ENCODE data around the gene SLC24A1. TPM values are rescaled to one million over a fixed set of nuclear protein-coding genes. Genes with fewer than 3 reads are reported as not detected.

SLC24A1 gene
- total RNA-seq, 1 donor from 2014 or later: 5.4 TPM

DNA sequence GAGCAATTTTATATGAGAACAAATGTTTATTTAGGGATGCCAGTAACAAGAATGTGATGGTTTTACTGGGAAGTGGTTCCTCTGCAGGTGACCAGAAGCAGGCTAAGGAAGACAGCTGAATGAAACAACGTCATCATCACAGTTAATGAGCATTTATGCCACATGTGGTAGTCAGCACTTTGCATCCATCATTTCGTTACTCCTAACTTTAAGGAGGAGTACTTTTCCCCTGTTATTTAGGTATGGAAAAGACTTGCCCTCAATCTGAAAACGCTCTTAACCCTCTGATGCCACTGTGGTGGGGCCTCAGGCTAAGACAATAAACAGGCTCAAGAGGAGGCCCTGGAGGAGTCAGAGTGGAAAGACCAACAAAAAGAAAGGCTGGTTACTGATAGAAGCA, 42.0 kb upstream of the SLC24A1 start:
- TF ChIP-seq, protein P1, sequence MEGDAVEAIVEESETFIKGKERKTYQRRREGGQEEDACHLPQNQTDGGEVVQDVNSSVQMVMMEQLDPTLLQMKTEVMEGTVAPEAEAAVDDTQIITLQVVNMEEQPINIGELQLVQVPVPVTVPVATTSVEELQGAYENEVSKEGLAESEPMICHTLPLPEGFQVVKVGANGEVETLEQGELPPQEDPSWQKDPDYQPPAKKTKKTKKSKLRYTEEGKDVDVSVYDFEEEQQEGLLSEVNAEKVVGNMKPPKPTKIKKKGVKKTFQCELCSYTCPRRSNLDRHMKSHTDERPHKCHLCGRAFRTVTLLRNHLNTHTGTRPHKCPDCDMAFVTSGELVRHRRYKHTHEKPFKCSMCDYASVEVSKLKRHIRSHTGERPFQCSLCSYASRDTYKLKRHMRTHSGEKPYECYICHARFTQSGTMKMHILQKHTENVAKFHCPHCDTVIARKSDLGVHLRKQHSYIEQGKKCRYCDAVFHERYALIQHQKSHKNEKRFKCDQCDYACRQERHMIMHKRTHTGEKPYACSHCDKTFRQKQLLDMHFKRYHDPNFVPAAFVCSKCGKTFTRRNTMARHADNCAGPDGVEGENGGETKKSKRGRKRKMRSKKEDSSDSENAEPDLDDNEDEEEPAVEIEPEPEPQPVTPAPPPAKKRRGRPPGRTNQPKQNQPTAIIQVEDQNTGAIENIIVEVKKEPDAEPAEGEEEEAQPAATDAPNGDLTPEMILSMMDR (conservative IDR thresholded peaks at IDR 0.05): no peak
- Mint-ChIP-seq H3K9me3 (no peaks in the 10 kb centered on the region), H3K27ac (ENCODE audit: unreplicated experiment) (no peak overlapping the region), H3K4me1 (peaks cover 47% of the 10 kb centered on the region), H3K4me3 (no peak overlapping the region), H3K36me3 (ENCODE audit: low read depth) (peaks cover 11% of the 10 kb centered on the region), H3K27me3 (ENCODE audit: low read depth) (no peaks in the 10 kb centered on the region)
- no peak for DNase-seq (ENCODE audit: low read depth, low spot score)

DNA sequence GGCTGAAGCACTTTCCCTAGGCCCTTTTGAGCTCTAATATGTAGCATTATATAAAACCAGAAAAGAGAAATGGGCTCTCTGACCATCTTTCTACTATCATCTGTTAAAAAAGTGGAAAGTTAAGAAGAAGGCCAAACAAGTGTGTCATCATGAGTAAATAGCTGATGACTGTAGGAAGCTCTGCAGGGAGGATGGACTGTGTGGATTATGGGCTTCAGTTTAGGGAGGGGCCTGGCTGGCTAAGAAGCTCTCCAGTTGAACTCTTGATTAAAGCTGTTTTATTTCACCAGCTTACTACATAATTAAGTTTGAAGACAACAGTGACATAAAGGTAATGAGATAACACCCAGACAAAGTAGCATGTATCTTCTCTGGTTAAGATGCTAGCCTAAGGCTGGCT, 41.5 kb upstream of the SLC24A1 start:
- DNase-seq (ENCODE audit: low read depth, low spot score): no peak
- H3K27me3 Mint-ChIP-seq (ENCODE audit: low read depth): no peaks in the 10 kb centered on the region
- no peaks in the 10 kb centered on the region for H3K9me3 Mint-ChIP-seq
- peaks cover 48% of the 10 kb centered on the region for H3K4me1 Mint-ChIP-seq
- H3K4me3 Mint-ChIP-seq: peak overlapping the region; percentile 11
- peak overlapping the region; percentile 4 for H3K27ac Mint-ChIP-seq (ENCODE audit: unreplicated experiment)
- TF ChIP-seq, protein P1 (conservative IDR thresholded peaks at IDR 0.05): no peak
- H3K36me3 Mint-ChIP-seq (ENCODE audit: low read depth): peaks cover 11% of the 10 kb centered on the region

DNA sequence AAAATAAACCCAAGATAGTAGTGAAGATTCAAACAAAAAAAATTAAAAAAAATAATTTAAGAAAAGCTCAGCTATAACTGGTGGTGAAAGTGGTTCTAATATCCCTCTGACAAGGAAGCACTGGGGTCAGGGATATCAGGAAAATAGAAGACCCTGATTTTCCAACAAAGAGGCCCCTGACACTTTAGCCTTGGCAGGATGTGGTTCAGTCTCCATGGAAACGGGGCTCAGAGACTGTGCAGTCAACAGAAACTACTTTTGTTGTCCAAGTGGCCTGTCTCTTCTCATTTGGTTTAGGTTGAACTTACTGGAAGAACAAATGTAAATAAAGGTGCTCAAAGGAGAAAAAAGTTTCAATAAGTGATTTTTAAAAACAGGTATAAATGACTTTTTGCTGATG, 38.0 kb upstream of the SLC24A1 start:
- peaks cover 69% of the 10 kb centered on the region for H3K4me1 Mint-ChIP-seq
- peak; percentile 33 for DNase-seq (ENCODE audit: low read depth, low spot score)
- H3K36me3 Mint-ChIP-seq (ENCODE audit: low read depth): peaks cover 16% of the 10 kb centered on the region

DNA sequence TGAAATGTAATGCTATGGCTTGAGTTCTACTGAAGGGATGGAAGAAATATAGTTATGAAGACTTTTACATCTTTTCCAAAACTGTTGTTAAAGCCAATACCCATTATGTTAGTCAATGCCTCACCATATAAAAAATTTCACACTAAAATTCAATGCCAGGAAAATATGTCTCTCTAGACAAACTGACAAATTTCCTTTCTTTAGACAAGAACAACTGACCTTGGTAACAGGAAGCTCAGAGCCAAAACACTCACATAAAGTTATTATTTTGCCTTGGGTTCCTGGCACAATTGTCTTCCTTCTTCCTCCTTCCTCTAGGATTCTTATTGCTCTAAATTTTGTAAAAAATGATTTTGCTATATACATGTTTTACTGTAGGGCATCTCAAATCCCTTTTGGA, 37.5 kb upstream of the SLC24A1 start:
- H3K27me3 Mint-ChIP-seq (ENCODE audit: low read depth): no peaks in the 10 kb centered on the region
- peaks cover 16% of the 10 kb centered on the region for H3K36me3 Mint-ChIP-seq (ENCODE audit: low read depth)
- H3K4me3 Mint-ChIP-seq: peak overlapping the region; percentile 74
- peaks cover 68% of the 10 kb centered on the region for H3K4me1 Mint-ChIP-seq
- TF ChIP-seq, protein P1 (conservative IDR thresholded peaks at IDR 0.05): no peak
- H3K9me3 Mint-ChIP-seq: no peaks in the 10 kb centered on the region
- peak overlapping the region; percentile 91 for H3K27ac Mint-ChIP-seq (ENCODE audit: unreplicated experiment)
- DNase-seq (ENCODE audit: low read depth, low spot score): no peak

More for the DNA sequence above, 38.0 kb upstream of the SLC24A1 start:
- Mint-ChIP-seq H3K4me3 (peak overlapping the region; percentile 74), H3K27me3 (ENCODE audit: low read depth) (no peaks in the 10 kb centered on the region), H3K27ac (ENCODE audit: unreplicated experiment) (peak overlapping the region; percentile 95), H3K9me3 (no peaks in the 10 kb centered on the region)
- TF ChIP-seq, protein P1 (conservative IDR thresholded peaks at IDR 0.05): no peak

DNA sequence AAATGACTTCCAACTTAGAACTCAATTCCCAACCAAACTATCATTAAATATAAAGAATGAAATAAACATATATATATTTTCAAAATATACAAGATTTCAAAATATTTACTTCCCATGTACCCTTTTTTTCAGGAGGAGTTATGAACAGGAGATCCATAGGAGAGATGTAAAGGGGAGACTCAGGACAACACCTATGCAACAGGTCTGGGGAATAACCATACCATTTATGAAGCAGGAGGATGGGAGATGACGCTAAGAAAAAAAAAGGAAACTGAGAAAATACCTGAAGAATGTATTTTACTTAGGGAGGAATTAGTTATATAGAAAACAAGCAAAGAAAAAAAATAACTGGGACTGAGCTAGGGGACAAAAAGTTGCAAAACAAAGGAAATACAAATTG, 34.6 kb upstream of the SLC24A1 start:
- Mint-ChIP-seq H3K4me1 (peaks cover 48% of the 10 kb centered on the region), H3K4me3 (no peak overlapping the region), H3K27ac (ENCODE audit: unreplicated experiment) (peak overlapping the region; percentile 90), H3K36me3 (ENCODE audit: low read depth) (peaks cover 27% of the 10 kb centered on the region), H3K27me3 (ENCODE audit: low read depth) (no peaks in the 10 kb centered on the region), H3K9me3 (no peaks in the 10 kb centered on the region)
- TF ChIP-seq, protein P1 (conservative IDR thresholded peaks at IDR 0.05): no peak
- DNase-seq (ENCODE audit: low read depth, low spot score): no peak

DNA sequence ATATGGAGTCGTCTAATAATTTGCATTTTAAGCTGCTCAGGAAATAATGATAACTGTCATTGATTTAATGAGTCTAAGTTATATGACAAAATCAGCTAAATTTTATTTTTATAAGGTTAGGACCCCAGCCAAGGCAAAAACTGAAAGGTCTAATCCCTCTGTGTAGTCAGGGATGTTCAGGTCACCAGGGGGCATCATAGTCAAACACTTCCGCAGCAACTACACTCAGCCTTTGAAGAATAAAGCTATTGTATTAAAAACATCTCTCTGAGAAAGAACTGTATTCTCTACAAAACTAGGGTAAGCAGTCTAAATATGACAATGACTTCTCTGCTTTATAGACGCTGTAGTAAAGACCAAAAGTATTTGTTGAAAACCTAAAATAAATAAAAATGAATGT, 25.8 kb upstream of the SLC24A1 start:
- DNase-seq (ENCODE audit: low read depth, low spot score): peak; percentile 31
- no peaks in the 10 kb centered on the region for H3K27me3 Mint-ChIP-seq (ENCODE audit: low read depth)
- TF ChIP-seq, protein P1 (conservative IDR thresholded peaks at IDR 0.05): peak; percentile 63
- peaks cover 6% of the 10 kb centered on the region for H3K36me3 Mint-ChIP-seq (ENCODE audit: low read depth)
- H3K4me3 Mint-ChIP-seq: no peak overlapping the region
- peaks cover 16% of the 10 kb centered on the region for H3K4me1 Mint-ChIP-seq
- H3K27ac Mint-ChIP-seq (ENCODE audit: unreplicated experiment): no peak overlapping the region
- H3K9me3 Mint-ChIP-seq: no peaks in the 10 kb centered on the region

Data from neural crest cell (in vitro differentiated cells).